Brain microvascular endothelial cell (primary cell): ENCODE measurements around the gene TAGAP.

Experiments
- DNase-seq: peaks from one replicate; pipeline ENCODE4 v3.0.0-alpha.2; 2020
- H3K27ac ChIP-seq: fragments of 250-450 bp; sonication (Bioruptor Pico); 2 replicates; pipeline ENCODE4 v1.5.1; 2020; ENCODE audit warnings: mild to moderate bottlenecking, moderate library complexity
- H3K27me3 ChIP-seq: fragments of 250-450 bp; sonication (Bioruptor Pico); replicated peaks from 2 replicates; pipeline ENCODE4 v1.5.1; 2020; ENCODE audit warnings: mild to moderate bottlenecking
- H3K36me3 ChIP-seq: fragments of 250-450 bp; sonication (Bioruptor Pico); replicated peaks from 2 replicates; pipeline ENCODE4 v1.5.1; 2020; ENCODE audit warnings: mild to moderate bottlenecking
- H3K4me3 ChIP-seq: 2 replicates; pipeline ENCODE4 v1.5.1; 2011; ENCODE audit warnings: low read depth, mild to moderate bottlenecking, control low read depth, low read length, moderate library complexity
- CTCF ChIP-seq: IDR thresholded peaks from 2 replicates; pipeline ENCODE4 v1.5.1; 2011; ENCODE audit warnings: low read depth, mild to moderate bottlenecking, moderate library complexity, low read length, control low read depth, inconsistent platforms; ENCODE audit errors: missing control alignments
- in situ Hi-C: cut with HindIII; loops from 2 replicates; pipeline ENCODE4 v1.10.0; 2017; ENCODE audit warnings: low sequenced_read_pairs, low pct_ligation_motif_present

TAGAP gene

GRCh38 chr6:159082039-159082815 lies 37.4 kb upstream of the TAGAP start:
- Histone ChIP-seq H3K27me3 (no peaks in the 10 kb centered on the region), H3K4me3 (no peak overlapping the region), H3K27ac (no peak overlapping the region), H3K36me3 (no peaks in the 10 kb centered on the region)
- TF ChIP-seq CTCF, result no peak
- no peak for DNase-seq
- in situ Hi-C loops, result no loop called here

DNA sequence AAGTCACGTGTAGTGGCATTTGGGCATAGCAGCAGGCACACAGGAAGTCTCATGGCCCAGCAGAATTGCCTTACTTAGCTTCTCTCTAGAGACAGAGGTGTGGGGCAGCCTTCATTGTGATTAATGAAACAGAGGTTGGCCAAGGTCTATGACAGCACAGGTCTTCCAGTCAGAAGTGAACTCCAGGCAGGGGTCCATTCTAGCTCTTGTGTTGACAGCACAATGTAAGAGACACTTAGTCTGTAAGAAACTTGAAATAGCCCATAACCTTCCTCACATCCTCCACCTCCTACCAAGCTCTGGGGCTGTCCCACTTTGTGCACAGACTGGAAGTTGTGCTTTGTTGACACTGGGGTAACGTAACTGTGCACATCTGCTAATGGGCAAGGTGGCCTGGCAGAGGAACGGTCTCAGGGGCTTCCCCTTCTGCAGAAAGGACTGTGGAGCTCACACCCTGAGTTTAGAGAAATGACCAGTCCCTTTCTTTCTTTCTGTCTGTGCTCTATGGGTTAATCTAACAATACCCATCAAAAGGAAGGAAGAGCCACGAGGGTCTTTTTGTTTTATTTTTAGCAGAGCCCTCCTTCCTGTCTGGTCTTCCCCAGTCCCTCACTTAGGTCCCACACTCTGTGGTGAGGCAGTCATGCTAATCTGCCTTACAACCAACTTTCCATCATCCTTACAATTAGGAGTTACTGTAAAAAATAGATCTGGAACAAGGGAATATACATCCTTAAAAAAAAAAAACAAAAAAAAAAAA lies 35.6 kb upstream of the TAGAP start:
- Histone ChIP-seq H3K27ac (no peak overlapping the region), H3K27me3 (no peaks in the 10 kb centered on the region), H3K36me3 (no peaks in the 10 kb centered on the region), H3K4me3 (no peak overlapping the region)
- in situ Hi-C loops, result no loop called here
- TF ChIP-seq CTCF, result no peak
- no peak for DNase-seq

DNA sequence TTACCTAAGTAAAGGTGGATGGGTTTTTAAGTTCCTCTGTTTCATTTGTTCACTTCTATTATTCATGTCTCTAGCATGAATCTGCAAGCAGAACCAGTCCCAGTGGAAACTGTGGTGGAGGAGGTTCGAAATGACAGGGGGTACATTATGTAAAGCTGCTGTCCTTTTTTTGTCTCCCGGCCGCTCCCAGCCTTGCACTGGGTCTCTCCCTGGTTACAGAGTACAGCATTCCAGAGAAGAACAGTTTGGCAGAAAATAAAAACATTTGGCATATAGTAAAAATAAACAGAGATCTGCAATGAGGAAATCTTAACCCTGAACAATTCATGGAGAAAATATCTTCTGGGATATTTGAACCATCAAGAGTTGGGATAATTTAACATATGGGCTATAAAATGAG lies 34.6 kb upstream of the TAGAP start:
- Histone ChIP-seq H3K4me3 (no peak overlapping the region), H3K27ac (no peak overlapping the region), H3K36me3 (no peaks in the 10 kb centered on the region), H3K27me3 (no peaks in the 10 kb centered on the region)
- TF ChIP-seq CTCF, result no peak
- no peak for DNase-seq
- in situ Hi-C loops, result no loop called here

DNA sequence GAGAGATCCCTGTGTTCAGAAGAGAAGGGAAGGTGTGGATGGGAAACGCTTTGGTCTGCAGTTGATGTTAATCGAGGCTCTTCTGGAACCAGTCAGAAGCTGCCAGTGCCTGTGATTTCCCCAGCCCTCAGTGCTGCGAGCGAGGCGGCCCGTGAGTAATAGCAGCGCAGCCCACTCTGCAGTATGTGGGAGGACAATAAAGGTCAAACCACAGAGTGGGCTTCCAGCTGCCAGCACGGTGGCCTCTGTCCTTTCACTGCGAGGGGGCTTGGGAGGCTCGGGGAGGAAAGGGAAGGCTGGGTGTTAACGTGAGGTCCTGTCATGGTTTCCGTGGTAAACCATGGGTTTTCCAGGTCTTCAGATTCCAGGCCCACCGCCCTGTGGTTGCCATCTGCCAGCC lies 32.3 kb upstream of the TAGAP start:
- TF ChIP-seq CTCF, result no peak
- H3K4me3 ChIP-seq, result no peak overlapping the region
- no peak for DNase-seq
- H3K27me3 ChIP-seq, result no peaks in the 10 kb centered on the region
- no peaks in the 10 kb centered on the region for H3K36me3 ChIP-seq
- in situ Hi-C loops, result no loop called here
- H3K27ac ChIP-seq, result no peak overlapping the region

- in situ Hi-C loops, result no loop called here
- Histone ChIP-seq H3K27ac (no peak overlapping the region), H3K4me3 (no peak overlapping the region), H3K27me3 (no peaks in the 10 kb centered on the region), H3K36me3 (no peaks in the 10 kb centered on the region)
- DNase-seq, result peak; percentile 17
- TF ChIP-seq CTCF, result no peak
These were observed 30.9 kb upstream of the TAGAP start for GRCh38 chr6:159075506-159076228.
